Osteoblast (primary cell): ENCODE measurements around the gene PTCD3. TPM values are rescaled to one million over a fixed set of nuclear protein-coding genes. Genes with fewer than 3 reads are reported as not detected.
A peak's percentile ranks its signal among the peaks of the same experiment; 100 is the strongest.

Source experiments
- DNase-seq: peaks from one replicate; pipeline ENCODE4 v3.0.0; 2011; ENCODE audit warnings: low spot score, mixed read lengths; ENCODE audit not compliant: insufficient read length; ENCODE audit errors: missing footprints
- H2AFZ ChIP-seq: 2 replicates; pipeline ENCODE4 v1.6.0; 2011; ENCODE audit warnings: mild to moderate bottlenecking, low read length
- H3K27ac ChIP-seq: 2 replicates; pipeline ENCODE4 v1.5.1; 2011; ENCODE audit warnings: mild to moderate bottlenecking, low read depth, low read length, moderate library complexity
- H3K27me3 ChIP-seq: 2 replicates; pipeline ENCODE4 v1.6.0; 2012; ENCODE audit warnings: mild to moderate bottlenecking, control low read depth, inconsistent platforms, low read length, moderate library complexity; ENCODE audit not compliant: insufficient read depth
- H3K36me3 ChIP-seq: 2 replicates; pipeline ENCODE4 v1.5.1; 2011; ENCODE audit warnings: mild to moderate bottlenecking, low read length, control low read depth, moderate library complexity; ENCODE audit not compliant: insufficient read depth
- H3K4me1 ChIP-seq: 2 replicates; pipeline ENCODE4 v1.5.1; 2011; ENCODE audit warnings: mild to moderate bottlenecking, low read length, control low read depth, moderate library complexity; ENCODE audit not compliant: insufficient read depth
- H3K4me2 ChIP-seq: 2 replicates; pipeline ENCODE4 v1.6.0; 2011; ENCODE audit warnings: mild to moderate bottlenecking, low read length; ENCODE audit not compliant: insufficient read depth
- H3K4me3 ChIP-seq: fragments of 200-600 bp; sonication (generic); 3 replicates; pipeline ENCODE4 v1.5.1; 2012; ENCODE audit warnings: mild to moderate bottlenecking, low read length, inconsistent platforms; ENCODE audit not compliant: insufficient read depth
- H3K79me2 ChIP-seq: 2 replicates; pipeline ENCODE4 v1.6.0; 2012; ENCODE audit warnings: mild to moderate bottlenecking, low read length, control low read depth, inconsistent platforms; ENCODE audit not compliant: insufficient read depth
- H3K9me3 ChIP-seq: 2 replicates; pipeline ENCODE4 v1.5.1; 2011; ENCODE audit warnings: low read depth, low read length, control low read depth
- H4K20me1 ChIP-seq: 2 replicates; pipeline ENCODE4 v1.6.0; 2012; ENCODE audit warnings: mild to moderate bottlenecking, low read length, control low read depth; ENCODE audit not compliant: insufficient read depth
- total RNA-seq: library from RNA; depleted of rRNA; stranded (reverse); fragments of >200 nt; gene quantifications from 2 replicates; pipeline ENCODE4 v1.2.3, GENCODE V29; 2012
- TF ChIP-seq, protein P1 (sequence below): IDR thresholded peaks from 2 replicates; pipeline ENCODE4 v1.5.1; 2011; ENCODE audit warnings: mild to moderate bottlenecking, low read depth, low read length, moderate library complexity; ENCODE audit errors: extremely low read depth

The PTCD3 gene
- total RNA-seq, 1 donor, result 55.0 TPM

DNA sequence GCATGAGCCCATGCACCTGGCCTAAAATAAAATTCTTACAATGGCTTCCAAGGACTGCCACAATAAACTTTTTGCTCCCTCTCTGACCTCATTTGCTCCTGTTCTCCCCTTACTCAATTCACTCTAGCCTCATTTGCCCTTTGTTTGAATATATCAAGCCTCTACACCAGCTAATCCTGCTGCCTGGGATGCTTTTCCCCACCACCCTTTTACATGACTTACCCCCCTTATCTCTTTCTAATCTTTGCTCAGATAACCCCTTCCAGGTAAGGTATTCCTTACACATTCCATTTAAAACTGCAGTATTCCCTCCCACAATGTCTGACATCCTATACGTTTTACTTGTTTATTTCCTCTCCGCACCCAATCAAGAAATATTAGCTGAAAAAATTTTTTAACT lies 66.6 kb downstream of the PTCD3 start:
- no peak overlapping the region for H2AFZ ChIP-seq
- no peaks in the 10 kb centered on the region for H3K27me3 ChIP-seq
- no peak for DNase-seq
- H3K36me3 ChIP-seq, result peaks cover 39% of the 10 kb centered on the region
- no peaks in the 10 kb centered on the region for H3K9me3 ChIP-seq
- H3K4me1 ChIP-seq, result peaks cover 4% of the 10 kb centered on the region
- no peak overlapping the region for H3K27ac ChIP-seq
- H3K4me2 ChIP-seq, result no peak overlapping the region
- no peak overlapping the region for H3K4me3 ChIP-seq
- peaks cover 4% of the 10 kb centered on the region for H4K20me1 ChIP-seq
- H3K79me2 ChIP-seq, result peaks cover 24% of the 10 kb centered on the region
- TF ChIP-seq, protein P1, sequence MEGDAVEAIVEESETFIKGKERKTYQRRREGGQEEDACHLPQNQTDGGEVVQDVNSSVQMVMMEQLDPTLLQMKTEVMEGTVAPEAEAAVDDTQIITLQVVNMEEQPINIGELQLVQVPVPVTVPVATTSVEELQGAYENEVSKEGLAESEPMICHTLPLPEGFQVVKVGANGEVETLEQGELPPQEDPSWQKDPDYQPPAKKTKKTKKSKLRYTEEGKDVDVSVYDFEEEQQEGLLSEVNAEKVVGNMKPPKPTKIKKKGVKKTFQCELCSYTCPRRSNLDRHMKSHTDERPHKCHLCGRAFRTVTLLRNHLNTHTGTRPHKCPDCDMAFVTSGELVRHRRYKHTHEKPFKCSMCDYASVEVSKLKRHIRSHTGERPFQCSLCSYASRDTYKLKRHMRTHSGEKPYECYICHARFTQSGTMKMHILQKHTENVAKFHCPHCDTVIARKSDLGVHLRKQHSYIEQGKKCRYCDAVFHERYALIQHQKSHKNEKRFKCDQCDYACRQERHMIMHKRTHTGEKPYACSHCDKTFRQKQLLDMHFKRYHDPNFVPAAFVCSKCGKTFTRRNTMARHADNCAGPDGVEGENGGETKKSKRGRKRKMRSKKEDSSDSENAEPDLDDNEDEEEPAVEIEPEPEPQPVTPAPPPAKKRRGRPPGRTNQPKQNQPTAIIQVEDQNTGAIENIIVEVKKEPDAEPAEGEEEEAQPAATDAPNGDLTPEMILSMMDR, result no peak

DNA sequence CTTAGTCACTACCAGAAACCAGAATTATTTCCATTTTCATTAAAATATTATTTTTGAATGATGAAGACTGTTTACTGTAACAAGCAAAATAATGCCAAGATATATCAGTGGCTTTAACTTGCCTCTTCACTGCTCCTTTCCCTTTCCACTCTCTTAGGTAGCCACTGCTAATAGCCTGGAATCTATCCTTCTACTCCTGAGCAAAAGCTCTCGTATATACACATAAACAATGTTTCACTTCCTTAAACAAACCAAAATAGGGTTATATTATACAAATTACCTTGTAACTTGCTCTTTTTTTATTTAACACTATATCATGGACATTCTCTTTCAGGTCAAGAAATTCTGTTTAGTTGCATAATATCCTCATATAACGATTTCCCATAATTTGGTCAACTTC lies 68.4 kb downstream of the PTCD3 start:
- Histone ChIP-seq H3K4me3 (no peak overlapping the region), H3K4me2 (no peak overlapping the region), H3K4me1 (peaks cover 4% of the 10 kb centered on the region), H3K27ac (no peak overlapping the region), H3K36me3 (peaks cover 37% of the 10 kb centered on the region), H2AFZ (no peak overlapping the region), H3K79me2 (peaks cover 31% of the 10 kb centered on the region), H3K27me3 (no peaks in the 10 kb centered on the region), H3K9me3 (no peaks in the 10 kb centered on the region), H4K20me1 (peaks cover 4% of the 10 kb centered on the region)
- DNase-seq, result no peak
- TF ChIP-seq, protein P1, result no peak

DNA sequence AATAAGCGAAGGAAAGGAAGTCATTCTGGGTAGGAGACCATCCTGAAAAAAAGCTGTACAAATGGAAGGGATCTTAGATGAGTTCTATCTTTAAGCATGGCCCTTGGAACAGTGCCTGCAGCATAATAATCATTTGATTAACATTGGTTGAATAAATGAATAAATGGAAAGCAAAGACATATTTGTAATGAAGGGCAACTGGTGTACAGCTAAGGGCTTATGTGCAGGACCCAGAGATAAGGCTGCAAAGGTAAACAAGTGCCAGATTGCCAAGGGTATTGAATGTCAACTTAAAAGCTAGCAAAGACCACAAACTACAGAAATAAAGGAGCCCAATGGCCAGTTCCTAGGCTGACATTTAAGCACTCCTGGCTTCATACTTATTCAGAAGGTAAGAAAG lies 69.8 kb downstream of the PTCD3 start:
- Histone ChIP-seq H3K36me3 (peaks cover 32% of the 10 kb centered on the region), H2AFZ (no peak overlapping the region), H3K4me1 (peaks cover 4% of the 10 kb centered on the region), H3K27me3 (no peaks in the 10 kb centered on the region), H3K9me3 (no peaks in the 10 kb centered on the region), H3K79me2 (peaks cover 36% of the 10 kb centered on the region), H3K4me3 (no peak overlapping the region), H3K27ac (no peak overlapping the region), H3K4me2 (no peak overlapping the region), H4K20me1 (peaks cover 5% of the 10 kb centered on the region)
- DNase-seq, result no peak
- TF ChIP-seq, protein P1, result no peak

DNA sequence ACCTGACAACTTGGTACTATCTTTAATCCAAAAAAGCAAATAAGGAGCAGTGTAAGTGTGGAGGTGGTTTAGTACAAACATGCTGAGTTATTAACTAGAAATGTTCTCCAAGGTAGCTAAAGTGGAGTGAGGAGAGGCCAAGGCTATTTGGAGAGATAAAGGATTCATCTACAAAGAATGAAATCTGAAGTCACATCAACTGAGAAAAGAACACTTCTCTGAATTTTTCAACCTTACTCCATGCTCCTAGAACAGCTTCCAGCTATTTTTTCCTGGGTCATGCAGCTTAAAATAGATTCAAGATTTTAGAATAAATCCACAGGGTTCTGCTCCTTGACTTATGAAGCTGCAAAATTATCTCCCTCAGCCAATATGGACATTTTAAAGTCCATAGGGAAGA lies 70.6 kb downstream of the PTCD3 start:
- TF ChIP-seq, protein P1, result no peak
- peaks cover 29% of the 10 kb centered on the region for H3K36me3 ChIP-seq

More for the DNA sequence above, 70.6 kb downstream of the PTCD3 start:
- Histone ChIP-seq H3K4me3 (no peak overlapping the region), H2AFZ (no peak overlapping the region), H3K79me2 (peaks cover 41% of the 10 kb centered on the region), H3K27ac (no peak overlapping the region), H3K9me3 (no peaks in the 10 kb centered on the region), H3K4me2 (no peak overlapping the region), H4K20me1 (peaks cover 9% of the 10 kb centered on the region), H3K4me1 (peaks cover 4% of the 10 kb centered on the region), H3K27me3 (no peaks in the 10 kb centered on the region)
- peak; percentile 63 for DNase-seq
